HG03045 (cell line): ENCODE measurements around the gene LDLRAD4.

Experiments used
- ATAC-seq: cut with Tn5 transposase; IDR thresholded peaks from one replicate; pipeline ENCODE4 v1.9.1; 2021; ENCODE audit warnings: mild to moderate bottlenecking, moderate library complexity; ENCODE audit not compliant: unreplicated experiment

Gene LDLRAD4

DNA sequence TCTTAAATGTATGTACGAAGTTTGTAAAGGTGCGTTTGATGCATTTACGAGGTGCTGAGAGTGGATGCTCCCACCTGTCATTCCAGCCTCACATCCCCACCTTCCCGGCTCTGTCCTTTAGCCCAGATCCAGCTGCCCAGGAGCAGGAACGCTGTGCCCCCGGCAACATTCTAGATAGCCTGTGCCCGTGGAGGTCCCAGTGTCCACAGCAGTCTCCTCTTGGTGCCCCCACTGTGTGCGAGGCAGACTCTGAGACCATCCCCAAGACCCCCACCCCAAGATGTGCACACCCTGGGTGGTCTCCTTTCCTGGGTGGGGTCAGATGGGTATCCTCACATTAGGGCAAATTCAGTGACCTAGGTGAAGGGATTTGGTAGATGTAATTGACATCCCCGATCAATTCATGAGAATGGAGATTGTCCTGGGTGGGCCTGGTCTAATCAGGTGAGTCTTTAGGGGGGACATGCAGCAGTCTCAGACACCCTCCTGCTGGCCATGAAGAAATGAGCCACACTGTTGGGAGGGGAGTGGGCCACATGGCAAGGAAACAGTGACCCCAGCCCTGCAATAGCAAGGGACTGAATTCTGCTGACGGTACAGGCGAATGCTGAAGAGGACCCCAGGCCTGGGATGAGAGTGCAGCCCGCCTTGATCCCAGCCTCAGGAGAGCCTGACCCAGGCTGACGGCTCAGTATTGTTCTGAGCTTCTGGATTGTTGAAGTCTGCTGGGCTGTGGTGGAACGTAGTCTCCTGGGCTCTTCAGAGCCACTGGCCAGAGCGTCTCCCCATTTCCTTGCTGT is 304.5 kb downstream of the LDLRAD4 start:
- no peak for ATAC-seq

DNA sequence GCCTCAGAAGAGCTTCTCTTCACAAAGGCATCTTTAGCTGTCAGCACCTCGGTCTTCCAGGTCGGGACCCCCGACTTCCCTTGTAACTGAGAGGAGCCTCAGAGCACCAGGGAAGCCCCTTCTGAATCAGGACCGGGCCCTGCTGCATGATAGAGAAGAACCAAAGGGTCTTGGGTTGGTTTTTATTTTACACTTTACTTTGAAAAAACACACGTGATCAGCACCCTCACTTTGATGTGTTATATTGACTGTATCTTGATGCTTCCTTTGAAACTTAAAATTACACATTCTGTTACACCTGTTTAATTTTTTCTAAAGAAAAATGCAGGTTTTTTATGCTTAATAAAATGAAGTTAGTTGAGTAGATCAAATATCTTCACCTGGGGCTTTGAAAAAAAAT is 305.5 kb downstream of the LDLRAD4 start:
- no peak for ATAC-seq

DNA sequence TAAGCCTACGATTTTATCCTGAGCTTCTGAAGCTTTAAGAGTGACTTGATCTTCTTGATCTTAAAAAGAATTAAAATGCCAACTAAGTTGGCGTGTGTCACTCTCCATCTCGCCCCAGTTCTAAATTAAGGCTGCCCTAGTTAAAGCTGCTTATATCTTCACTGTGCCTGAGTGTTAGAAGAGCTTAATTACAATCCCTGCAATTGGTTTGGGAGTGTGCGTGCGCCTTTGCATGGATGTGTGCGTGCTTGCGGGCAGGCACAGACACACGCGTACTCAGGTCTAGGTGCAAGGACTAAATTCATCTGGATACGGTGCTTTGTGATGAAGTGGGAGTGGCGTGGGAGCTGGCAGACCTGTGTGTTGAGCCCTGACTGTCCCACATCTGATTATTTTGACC is 306.3 kb downstream of the LDLRAD4 start:
- ATAC-seq = no peak

DNA sequence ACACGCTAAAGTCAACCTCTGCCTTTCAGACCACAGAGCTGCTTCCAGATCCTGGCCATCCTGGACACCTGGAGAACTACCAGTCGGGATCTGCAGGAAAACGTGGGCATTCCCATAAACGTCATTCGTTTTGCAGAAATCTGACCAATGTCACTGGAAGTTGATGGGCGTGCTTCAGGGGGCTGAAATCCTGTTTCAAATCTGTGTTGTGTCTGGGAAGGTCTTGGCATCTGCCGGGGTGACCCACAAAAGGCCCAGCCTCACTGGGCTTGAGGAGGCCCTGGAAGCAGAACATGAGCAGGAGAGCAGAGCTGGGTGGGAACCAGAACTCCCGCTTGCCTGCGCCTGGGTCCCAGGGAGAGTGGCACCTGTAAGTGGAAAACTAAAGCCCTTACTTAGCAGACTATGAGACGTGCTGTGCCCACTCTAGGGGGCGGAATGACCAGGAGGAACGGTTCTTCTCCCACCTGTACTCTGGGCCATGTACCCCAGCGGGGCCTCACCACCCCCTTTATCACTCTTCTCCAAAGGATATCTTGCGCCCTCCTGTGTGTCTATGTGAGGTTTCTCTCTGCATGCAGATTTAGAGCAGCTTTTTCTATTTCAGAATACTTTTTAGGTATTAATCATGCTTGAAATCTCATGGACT is 306.9 kb downstream of the LDLRAD4 start:
- no peak for ATAC-seq

DNA sequence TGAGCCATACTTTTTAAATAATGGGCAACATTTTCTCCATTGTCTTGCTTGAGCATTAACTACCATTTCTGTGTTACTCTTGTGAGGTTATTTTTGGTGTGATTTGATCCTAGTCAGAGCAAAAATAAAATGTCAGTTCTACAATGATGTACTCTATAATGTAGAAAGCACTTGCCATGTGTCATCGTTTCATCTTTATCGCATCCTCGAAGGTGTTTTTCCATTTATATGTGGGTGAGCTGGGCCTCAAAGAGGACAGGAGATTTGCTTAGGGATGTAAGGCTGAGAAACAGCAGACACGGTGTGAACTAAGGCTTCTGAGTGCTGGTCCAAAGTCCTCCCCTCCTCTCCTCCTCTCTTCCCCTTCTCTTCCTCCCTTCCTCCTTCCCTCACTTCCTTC is 308.0 kb downstream of the LDLRAD4 start:
- no peak for ATAC-seq

DNA sequence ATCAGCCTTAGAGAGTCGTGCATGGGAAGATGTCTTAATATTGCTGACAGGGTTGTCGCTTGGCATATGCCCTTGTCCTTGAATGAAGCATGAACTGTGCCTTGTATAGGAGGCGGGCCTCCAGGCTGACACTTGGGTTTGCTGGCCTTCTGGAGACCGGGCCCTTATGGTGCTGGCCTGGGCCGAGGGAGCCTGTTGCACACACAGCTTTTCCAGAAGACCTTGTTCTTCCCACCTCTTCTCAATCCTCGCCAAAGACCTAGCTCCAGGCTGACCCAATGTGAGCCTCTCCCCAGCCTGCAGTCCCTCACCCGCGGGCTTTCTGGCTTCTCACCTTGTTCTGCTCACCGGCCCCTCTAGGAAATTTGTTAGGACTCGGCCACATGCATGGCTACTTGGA is 308.7 kb downstream of the LDLRAD4 start:
- no peak for ATAC-seq

DNA sequence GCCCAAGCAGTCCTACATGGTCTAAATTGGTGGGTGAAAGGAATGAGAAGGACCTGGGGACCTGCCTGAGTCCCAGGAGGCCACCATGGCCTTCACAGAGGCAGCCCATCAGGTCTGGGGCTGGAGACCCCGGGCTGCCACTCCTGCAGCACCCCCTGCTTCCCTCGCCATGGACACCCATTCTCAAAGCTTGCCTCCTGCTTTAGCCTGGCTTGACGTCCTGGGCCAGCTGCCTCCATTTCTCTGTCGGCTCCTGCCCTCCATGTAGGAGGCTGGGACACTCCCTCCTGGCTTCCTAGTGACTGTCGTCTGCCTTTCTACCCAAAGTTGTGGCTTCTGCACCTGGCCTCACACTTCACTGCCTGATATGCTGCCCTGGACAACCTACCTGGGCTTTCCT is 309.2 kb downstream of the LDLRAD4 start:
- ATAC-seq = no peak

DNA sequence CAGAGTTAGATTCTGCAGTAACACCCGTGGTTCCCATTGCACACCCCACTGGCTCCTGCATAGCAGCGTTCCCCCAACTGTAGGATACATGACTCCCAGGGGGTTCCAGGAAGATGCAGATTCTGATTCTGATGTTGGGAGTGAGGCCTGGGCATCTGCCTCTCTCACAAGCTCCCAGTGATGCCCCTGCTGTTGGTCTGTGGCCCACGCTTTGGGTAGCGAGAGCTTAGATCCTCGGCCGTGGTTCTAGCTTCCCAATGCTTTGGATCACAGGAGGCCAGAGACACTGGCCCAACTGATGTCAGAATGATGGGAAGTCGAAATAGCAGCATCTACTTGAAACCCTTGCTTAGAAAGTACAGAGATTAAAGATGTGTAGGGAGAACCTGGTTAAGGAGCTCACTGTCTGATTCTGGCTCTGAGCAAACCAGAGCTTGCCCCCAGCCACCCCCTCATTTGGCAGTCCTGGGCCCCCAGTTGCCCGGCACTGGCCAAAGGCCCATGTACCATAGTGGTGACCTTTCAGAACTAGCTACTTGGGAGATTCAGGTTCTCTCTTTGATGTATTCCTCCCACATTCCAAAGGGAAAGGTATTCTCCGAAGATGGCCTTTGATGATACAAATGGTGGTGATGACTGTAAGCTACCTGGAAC is 310.3 kb downstream of the LDLRAD4 start:
- ATAC-seq = no peak

DNA sequence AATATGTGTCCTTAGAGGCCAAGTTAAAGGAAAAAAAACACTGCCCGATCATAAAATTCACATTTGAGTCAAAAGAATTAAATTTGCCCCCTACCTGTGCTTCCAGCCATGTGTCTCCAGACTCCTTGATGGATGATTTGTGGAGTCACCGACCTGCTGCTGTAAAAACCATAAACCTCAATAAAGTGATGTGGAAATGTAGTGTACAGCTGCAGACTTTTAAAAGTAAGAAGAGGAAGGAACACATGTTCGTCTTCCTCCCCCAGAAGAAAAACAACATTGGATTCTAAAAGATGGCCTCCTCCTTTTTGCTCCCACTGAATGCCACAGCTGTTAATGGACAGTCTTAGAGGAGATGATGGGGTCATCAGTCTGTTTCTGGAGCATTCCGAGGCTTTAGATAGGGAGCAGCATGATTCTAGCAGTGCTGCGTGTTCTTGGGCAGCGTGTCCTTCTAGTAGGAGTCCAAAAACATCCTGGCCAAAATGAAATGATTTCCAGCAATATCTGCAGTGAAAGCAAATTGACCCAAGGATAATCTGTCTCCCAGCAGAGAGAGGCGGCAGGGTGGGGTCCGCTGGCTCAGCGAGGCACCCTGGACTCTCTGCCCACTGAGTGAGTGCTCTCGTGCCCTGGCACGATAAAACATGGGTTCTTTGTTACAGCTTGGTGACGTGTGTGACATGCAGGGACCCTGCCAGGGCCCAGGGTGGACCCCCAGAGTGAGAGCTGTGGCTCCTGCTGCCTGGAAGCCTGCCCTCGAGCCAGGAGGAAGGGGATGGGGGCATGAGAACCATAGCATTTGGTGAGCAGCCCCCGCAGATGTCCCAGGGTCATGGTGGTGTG is 311.7 kb downstream of the LDLRAD4 start:
- ATAC-seq = no peak

DNA sequence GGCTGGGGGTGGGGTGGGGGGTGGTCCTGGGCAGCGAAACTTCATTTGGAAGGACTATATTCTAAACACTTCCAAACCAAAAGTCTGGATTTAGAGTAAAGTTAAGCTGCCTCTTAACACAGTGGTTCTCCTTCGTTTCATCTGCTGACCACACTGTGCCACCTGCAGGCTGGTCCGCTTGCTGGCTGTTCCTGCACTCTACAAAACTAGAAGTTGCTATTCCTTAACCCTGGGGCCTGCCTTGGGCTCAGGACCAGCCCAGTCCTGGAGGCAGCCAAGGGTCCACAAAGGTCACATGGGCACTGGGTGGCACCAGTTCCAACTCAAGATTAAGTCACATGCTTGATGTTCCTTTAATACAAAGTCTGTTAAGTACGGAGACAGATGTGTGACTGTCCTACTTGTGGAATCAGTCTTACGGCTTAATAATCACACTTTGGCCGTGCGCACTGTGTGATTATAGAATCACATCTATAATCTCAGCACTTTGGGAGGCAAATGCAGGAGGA is 312.4 kb downstream of the LDLRAD4 start:
- no peak for ATAC-seq

DNA sequence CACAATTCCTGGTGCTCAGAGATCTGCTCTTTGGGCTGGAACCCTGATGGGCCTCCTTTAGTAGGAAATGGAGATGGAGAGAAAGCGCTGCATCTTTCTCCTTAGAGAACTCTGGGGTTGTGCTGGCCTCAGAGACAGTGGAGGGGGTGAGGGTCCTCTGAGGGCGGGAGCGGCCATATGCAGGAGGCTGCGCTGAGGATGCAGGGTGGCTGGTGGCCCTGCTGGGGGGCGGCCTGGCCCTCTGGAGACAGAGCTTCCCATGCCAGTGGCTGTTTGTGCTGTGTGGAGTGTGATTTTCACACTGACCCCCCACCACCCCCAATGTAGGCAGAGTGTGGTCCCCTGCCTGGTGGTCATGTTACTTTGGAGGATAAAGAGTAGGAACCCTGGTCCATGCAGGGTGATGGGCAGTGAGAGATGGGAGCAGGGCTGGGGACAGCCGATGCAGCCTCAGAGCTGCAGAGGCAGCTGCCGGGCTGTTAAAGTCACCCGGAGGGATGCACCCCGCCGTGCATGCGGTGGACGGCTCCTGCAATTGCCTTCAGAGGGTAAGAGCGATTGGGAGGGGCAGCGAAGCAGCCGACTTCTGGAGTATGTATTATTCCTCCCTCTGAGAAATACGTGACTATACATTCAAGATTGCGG is 313.2 kb downstream of the LDLRAD4 start:
- ATAC-seq = no peak

DNA sequence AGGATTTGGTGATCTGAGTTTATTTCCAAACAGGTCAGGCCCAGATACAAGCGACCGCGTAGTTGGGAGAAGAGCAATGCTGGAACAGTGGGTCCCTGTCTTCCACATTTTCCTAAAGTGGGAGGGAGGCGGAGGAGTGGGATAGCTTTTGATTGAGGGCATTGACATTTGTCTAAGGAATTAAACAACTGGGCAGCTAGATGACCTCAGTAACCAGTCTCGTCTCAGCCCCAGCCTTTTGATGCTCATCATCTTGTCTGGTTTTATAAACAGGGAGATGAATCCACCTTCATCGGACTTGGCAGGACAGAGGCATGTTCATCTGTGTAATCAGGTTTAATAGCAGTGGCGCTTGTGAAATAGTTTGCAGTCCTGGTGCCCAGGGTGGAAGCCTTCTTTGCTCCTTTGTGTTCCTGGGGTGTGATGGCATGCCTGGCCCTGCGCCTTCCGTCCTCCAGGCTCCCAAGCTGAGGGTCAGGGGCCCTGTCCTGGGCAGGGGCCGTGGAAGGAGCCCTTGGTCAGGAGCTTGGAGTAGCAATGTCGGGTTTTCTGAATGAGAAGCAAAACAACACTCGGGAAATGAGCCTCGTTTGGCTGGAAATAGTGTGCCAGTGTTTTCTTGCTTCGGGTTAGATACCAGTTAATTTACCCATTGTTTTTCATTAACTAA is 314.0 kb downstream of the LDLRAD4 start:
- ATAC-seq = no peak

DNA sequence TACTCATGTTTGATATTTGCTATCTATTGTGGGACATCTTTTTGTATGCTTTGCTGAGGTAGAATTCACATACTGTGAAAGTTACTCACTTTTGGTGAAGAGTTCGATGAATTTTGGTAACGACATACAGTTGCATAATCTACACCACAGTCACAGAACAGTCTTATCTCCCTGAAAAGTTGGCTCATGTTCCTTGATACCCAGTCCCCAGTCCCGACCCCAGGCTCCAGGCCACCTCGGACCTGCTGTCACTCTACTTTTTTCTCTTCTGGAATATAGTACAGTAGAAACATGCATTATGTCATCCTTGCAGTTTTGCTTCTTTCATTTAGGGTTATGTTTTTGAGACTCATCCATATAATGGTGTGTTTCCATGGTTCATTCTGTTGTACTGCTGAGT is 316.1 kb downstream of the LDLRAD4 start:
- ATAC-seq = no peak

DNA sequence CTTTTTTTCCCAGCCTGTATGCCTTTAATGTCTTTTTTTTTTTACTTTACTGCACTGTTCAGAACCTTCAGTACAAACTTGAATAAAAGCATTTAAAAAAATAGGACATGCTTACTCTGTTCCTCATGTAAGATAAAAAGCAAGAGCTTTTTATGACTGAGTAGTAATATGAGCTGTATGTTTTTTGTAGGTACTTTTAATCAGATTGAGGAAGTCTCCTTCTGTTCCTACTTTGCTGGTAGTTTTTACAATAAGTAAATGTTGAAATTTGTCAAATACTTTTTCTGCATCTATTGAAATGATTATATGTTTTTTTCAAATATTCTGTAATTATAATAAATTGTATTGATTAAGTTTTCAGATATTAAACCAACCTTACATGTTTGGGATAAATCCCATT is 318.0 kb downstream of the LDLRAD4 start:
- ATAC-seq = no peak

DNA sequence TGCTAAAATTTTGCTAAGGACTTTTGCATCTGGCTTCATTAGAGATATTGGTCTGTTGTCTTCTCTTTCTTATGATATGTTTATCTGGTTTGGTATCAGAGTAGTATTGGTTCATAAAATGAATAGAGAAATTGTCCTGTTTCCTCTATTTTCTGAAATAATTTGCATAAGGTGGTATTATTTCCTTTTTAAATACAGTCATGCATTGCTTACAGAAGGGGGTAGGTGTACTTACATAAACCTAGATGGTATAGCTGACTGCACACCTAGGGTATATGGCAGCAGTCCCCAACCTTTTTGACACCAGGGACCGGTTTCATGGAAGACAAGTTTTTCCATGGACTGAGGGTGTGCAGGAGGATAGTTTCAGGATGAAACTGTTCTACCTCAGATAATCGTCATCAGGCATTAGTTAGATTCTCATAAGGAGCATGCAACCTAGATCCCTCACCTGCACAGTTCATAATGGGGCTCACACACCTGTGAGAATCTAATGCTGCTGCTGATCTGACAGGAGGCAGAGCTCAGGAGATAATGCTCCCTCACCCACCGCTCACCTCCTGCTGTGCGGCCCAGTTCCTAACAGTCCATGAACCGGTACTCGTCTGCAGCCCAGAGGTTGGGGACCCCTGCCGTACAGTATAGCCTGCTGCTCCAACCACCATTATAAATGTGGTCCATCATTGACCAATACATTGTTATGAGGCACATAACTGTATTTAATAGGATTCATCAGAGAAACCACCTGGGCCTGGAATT is 318.6 kb downstream of the LDLRAD4 start:
- no peak for ATAC-seq

DNA sequence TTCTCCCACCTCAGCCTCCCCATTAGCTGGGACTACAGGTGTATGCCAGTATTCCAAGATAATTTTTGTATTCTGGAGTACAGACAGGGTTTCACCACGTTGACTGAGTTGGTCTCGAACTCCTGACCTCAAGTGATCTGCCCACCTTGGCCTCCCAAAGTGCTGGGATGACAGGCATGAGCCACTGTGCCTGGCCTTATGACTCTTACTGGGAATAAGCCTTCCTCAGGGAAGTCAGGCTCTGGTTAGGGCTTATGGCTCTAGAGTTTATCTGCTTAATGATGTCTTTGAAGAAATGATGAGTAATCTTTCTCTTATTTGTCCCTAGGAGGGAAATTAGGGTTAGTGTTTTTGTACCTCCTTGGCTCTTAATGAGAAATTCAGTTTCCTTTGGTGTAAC is 320.1 kb downstream of the LDLRAD4 start:
- no peak for ATAC-seq

DNA sequence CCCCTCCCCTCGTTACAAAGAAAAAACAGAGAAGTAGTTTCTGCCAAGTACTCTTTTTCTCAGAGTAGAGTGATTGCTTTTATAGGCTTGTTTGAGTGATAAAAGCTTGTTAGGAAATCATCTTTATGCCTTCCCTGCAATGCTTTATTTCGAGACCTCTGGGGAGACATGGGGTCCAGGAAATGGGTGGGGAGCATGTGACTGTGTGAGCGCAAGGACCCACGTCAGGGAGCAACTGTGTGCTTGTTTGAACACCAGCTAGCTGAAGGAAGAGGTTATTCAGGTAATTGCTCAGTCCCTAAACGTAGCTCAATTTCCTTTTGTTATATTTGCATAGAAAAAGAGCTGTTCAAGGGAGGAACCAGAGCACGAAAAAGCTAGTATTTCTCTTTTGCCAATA is 320.5 kb downstream of the LDLRAD4 start:
- no peak for ATAC-seq

DNA sequence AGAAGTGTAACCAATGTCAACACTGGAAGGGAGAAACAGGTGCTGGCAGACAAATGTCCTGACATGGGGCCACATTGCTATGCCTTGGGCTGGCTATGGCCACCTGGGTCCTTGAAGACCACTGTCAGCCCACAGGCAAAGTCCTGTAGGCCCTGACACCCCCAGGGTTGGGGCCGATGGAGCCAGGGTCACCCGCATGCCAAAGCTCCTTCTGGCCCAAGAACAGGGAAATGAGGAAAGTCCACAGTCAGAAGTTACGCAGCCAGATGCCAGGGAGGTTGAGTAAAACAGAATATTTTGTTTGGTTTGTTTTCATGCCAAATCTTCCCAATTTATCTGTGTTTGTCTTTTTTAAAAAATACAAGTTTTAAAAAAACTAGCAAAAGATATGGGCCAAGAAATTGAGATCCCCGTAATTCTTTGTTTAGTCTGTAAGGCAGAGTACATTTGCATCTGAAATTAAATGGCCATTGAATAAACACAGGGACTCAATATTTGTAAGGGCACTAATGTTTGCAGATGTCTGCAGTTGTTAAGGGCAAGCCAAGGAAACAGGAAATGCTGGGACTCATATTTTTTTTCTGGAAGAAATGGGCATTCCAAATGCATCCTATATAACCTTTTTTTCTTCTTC is 321.4 kb downstream of the LDLRAD4 start:
- no peak for ATAC-seq
